OCI-LY1 (cell line): ENCODE results near the gene ESM1.

Experiments used
- H2AFZ ChIP-seq: fragments of 200-600 bp; sonication (generic), shearing (Covaris generic); 2 replicates; pipeline ENCODE4 v1.6.0; 2014; ENCODE audit warnings: antibody characterized with exemption, mild to moderate bottlenecking, low read length
- H3F3A ChIP-seq: fragments of 200-600 bp; sonication (generic), shearing (Covaris generic); 2 replicates; pipeline ENCODE4 v1.6.0; 2014; ENCODE audit warnings: mild to moderate bottlenecking, antibody characterized with exemption, low read length, moderate library complexity; ENCODE audit not compliant: insufficient read depth
- H3K27ac ChIP-seq: fragments of 200-600 bp; sonication (generic); 2 replicates; pipeline ENCODE4 v1.5.1; 2014; ENCODE audit warnings: low read length, mixed run types, mild to moderate bottlenecking, low read depth; ENCODE audit not compliant: poor library complexity, severe bottlenecking
- H3K27me3 ChIP-seq: fragments of 200-600 bp; sonication (generic); 2 replicates; pipeline ENCODE4 v1.6.0; 2014; ENCODE audit warnings: antibody characterized with exemption, mild to moderate bottlenecking, low read length, moderate library complexity; ENCODE audit not compliant: insufficient read depth
- H3K36me3 ChIP-seq: fragments of 200-600 bp; sonication (generic); 2 replicates; pipeline ENCODE4 v1.6.1; 2014; ENCODE audit warnings: mild to moderate bottlenecking, antibody characterized with exemption, low read length, moderate library complexity, mixed read lengths; ENCODE audit not compliant: insufficient read depth
- H3K4me1 ChIP-seq: fragments of 200-600 bp; sonication (generic); 2 replicates; pipeline ENCODE4 v1.5.1; 2014; ENCODE audit warnings: mild to moderate bottlenecking, low read length, moderate library complexity; ENCODE audit not compliant: insufficient read depth, severe bottlenecking
- H3K4me2 ChIP-seq: fragments of 200-600 bp; sonication (generic), shearing (Covaris generic); 2 replicates; pipeline ENCODE4 v1.6.1; 2014; ENCODE audit warnings: low read length
- H3K4me3 ChIP-seq: fragments of 200-600 bp; sonication (generic); 2 replicates; pipeline ENCODE4 v1.5.1; 2014; ENCODE audit warnings: low read length, low read depth, mild to moderate bottlenecking, mixed read lengths; ENCODE audit not compliant: poor library complexity, severe bottlenecking
- H3K79me2 ChIP-seq: fragments of 200-600 bp; shearing (Covaris generic); 2 replicates; pipeline ENCODE4 v1.6.1; 2016; ENCODE audit warnings: mixed run types, low read length, mixed read lengths; ENCODE audit not compliant: insufficient read depth
- H3K9ac ChIP-seq: fragments of 200-600 bp; sonication (generic), shearing (Covaris generic); 2 replicates; pipeline ENCODE4 v1.6.1; 2014; ENCODE audit warnings: mild to moderate bottlenecking, low read length, mixed read lengths
- H3K9me2 ChIP-seq: fragments of 200-600 bp; sonication (generic), shearing (Covaris generic); 2 replicates; pipeline ENCODE4 v1.6.1; 2014; ENCODE audit warnings: low read depth, mild to moderate bottlenecking, low read length, mixed read lengths
- H3K9me3 ChIP-seq: fragments of 200-600 bp; shearing (Covaris generic); 2 replicates; pipeline ENCODE4 v1.6.1; 2014; ENCODE audit warnings: low read length, mixed read lengths
- H4K20me1 ChIP-seq: fragments of 200-600 bp; sonication (generic), shearing (Covaris generic); 2 replicates; pipeline ENCODE4 v1.6.0; 2016; ENCODE audit warnings: mild to moderate bottlenecking, low read length; ENCODE audit not compliant: insufficient read depth
- EZH2 ChIP-seq: fragments of 200-600 bp; sonication (generic), shearing (Covaris generic); IDR thresholded peaks from 2 replicates; pipeline ENCODE4 v1.8.0; 2017; ENCODE audit warnings: borderline replicate concordance, mixed run types, mild to moderate bottlenecking, antibody characterized with exemption, low read length, moderate library complexity, mixed read lengths
- TF ChIP-seq, protein P1 (sequence below): fragments of 200-600 bp; sonication (generic), shearing (Covaris generic); IDR thresholded peaks from 2 replicates; pipeline ENCODE4 v1.5.1; 2017; ENCODE audit warnings: mild to moderate bottlenecking, antibody characterized with exemption, low read length, moderate library complexity, mixed read lengths

ESM1 gene

DNA sequence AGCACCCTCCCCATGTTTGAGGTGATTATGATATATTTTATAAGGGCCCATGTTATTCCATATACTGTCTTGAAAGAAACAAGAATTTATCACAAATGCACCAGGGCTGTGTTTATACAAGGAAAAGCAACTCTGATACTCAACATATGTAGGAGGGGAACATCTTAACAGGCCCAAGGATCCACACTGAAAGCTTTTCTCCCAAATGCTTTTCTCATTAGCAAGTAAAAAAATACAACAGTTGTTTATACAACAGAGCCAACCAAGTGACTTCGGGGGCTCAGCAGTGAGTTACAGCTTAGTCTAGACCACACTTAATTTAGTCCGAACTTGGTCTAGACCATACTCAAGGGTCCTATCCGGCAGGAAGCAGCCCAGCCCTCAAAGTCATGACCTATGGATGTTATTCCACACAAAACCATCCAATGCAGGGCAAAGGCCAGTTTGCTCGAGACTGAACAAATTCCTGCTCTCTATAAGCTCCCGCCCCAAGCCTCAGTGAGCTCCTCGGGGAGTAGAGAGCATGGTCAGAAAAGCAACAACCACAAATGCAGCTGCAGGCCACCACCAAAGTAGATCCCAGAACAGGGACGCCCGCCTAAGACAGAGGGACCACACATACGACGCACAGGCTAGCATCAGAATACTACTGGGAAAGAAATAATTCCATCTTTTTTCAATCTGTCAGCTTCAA, 45.4 kb upstream of the ESM1 start:
- Histone ChIP-seq H2AFZ (no peak overlapping the region), H3K4me3 (no peak overlapping the region), H3K36me3 (no peaks in the 10 kb centered on the region), H3K27me3 (no peaks in the 10 kb centered on the region), H3F3A (no peaks in the 10 kb centered on the region), H3K9me3 (no peaks in the 10 kb centered on the region), H3K4me2 (no peak overlapping the region), H3K9ac (no peak overlapping the region), H3K79me2 (no peaks in the 10 kb centered on the region), H3K4me1 (no peaks in the 10 kb centered on the region), H3K27ac (no peak overlapping the region), H3K9me2 (no peaks in the 10 kb centered on the region), H4K20me1 (no peaks in the 10 kb centered on the region)
- TF ChIP-seq, protein P1, sequence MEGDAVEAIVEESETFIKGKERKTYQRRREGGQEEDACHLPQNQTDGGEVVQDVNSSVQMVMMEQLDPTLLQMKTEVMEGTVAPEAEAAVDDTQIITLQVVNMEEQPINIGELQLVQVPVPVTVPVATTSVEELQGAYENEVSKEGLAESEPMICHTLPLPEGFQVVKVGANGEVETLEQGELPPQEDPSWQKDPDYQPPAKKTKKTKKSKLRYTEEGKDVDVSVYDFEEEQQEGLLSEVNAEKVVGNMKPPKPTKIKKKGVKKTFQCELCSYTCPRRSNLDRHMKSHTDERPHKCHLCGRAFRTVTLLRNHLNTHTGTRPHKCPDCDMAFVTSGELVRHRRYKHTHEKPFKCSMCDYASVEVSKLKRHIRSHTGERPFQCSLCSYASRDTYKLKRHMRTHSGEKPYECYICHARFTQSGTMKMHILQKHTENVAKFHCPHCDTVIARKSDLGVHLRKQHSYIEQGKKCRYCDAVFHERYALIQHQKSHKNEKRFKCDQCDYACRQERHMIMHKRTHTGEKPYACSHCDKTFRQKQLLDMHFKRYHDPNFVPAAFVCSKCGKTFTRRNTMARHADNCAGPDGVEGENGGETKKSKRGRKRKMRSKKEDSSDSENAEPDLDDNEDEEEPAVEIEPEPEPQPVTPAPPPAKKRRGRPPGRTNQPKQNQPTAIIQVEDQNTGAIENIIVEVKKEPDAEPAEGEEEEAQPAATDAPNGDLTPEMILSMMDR: no peak
- TF ChIP-seq EZH2: no peak

DNA sequence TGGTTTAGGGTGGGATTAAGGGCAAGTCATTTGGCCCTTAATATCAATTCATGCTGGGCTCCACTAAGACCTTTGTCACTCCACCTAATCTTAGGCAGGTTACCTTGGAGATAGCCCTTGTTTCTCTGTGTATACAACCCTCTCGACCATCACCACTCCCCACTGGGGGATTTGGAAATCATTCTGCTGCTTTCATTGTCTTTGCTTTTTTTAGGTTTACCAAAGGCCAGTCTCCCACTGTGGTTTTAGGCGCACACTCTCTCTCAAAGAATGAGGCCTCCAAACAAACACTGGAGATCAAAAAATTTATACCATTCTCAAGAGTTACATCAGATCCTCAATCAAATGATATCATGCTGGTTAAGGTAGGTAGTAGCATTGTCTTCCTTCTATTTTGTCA, 44.8 kb upstream of the ESM1 start:
- Histone ChIP-seq H3K9me2 (no peaks in the 10 kb centered on the region), H3K79me2 (no peaks in the 10 kb centered on the region), H3K9ac (no peak overlapping the region), H4K20me1 (no peaks in the 10 kb centered on the region), H3K4me3 (no peak overlapping the region), H3F3A (no peaks in the 10 kb centered on the region), H3K9me3 (no peaks in the 10 kb centered on the region), H3K27me3 (no peaks in the 10 kb centered on the region), H3K27ac (no peak overlapping the region), H2AFZ (no peak overlapping the region), H3K36me3 (no peaks in the 10 kb centered on the region), H3K4me1 (no peaks in the 10 kb centered on the region), H3K4me2 (no peak overlapping the region)
- TF ChIP-seq EZH2: no peak
- TF ChIP-seq, protein P1: no peak

DNA sequence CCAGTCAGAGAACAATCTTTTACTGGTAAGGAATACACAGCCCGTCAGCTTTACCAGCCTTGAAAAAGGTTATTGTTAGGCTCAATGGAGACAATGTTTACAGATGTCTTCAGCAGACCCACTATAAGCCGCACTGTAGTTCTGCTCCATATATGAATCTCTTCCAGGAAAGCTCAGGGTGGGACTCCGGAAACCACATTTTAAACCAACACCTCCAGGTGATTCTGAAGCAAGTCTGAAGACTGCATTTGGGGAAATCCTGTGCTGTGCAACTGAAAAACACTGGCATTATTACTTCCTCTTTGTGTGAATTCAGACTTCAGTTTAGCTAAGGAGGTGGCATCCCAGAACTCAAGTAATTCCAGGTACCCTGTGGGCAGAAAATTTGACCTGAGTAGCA, 42.2 kb upstream of the ESM1 start:
- Histone ChIP-seq H4K20me1 (no peaks in the 10 kb centered on the region), H3K4me3 (no peak overlapping the region), H3K79me2 (no peaks in the 10 kb centered on the region), H3F3A (no peaks in the 10 kb centered on the region), H3K4me1 (no peaks in the 10 kb centered on the region), H2AFZ (no peak overlapping the region), H3K9me2 (no peaks in the 10 kb centered on the region), H3K36me3 (no peaks in the 10 kb centered on the region), H3K27ac (no peak overlapping the region), H3K27me3 (no peaks in the 10 kb centered on the region), H3K4me2 (no peak overlapping the region), H3K9me3 (no peaks in the 10 kb centered on the region), H3K9ac (no peak overlapping the region)
- TF ChIP-seq, protein P1: no peak
